Body of pancreas (tissue), 4 donors: ENCODE results near the gene PCDHB7. TPM values are rescaled to one million over a fixed set of nuclear protein-coding genes. Genes with fewer than 3 reads are reported as not detected.
"Not testable (repeated sequence)": the region's sequence is repeated elsewhere in the genome, so short reads cannot be mapped to it uniquely, and the experiment has no call there.

Experiments used
- ATAC-seq: fragments of 150-250 bp; one replicate; pipeline ENCODE4 v1.9.1; 2016
- DNase-seq, 4 donors: peaks; one replicate each; pipeline ENCODE4 v3.0.0-alpha.2; 2019
- H3K27ac ChIP-seq, 4 donors: fragments of 200-600 bp; sonication (generic); 1 replicate in 3 of 4; 2 replicates in 1 of 4; pipeline versions ENCODE4 v1.5.1 to v1.6.1; 2016 to 2019; ENCODE audit warnings: mild to moderate bottlenecking in 1 of 4, mixed read lengths in 1 of 4, moderate library complexity in 1 of 4
- H3K27me3 ChIP-seq, 2 donors: fragments of 200-600 bp; sonication (generic); one replicate each; pipeline ENCODE4 v1.6.0; 2016; ENCODE audit warnings: mild to moderate bottlenecking in 1 of 2
- H3K36me3 ChIP-seq, 2 donors: fragments of 200-600 bp; sonication (generic); replicated peaks in 1 of 2; 2 replicates each; pipeline ENCODE4 v1.5.1; 2016; ENCODE audit warnings: low read depth in 2 of 2; ENCODE audit not compliant: insufficient read depth in 1 of 2
- H3K4me1 ChIP-seq: fragments of 200-600 bp; sonication (generic); one replicate; pipeline ENCODE4 v1.6.0; 2016
- H3K4me3 ChIP-seq, 2 donors: fragments of 200-600 bp; sonication (generic); 1 replicate in 1 of 2; 2 replicates in 1 of 2; pipeline ENCODE4 v1.5.1; 2016 to 2019
- H3K9me3 ChIP-seq, 3 donors: fragments of 200-600 bp; sonication (generic); 1 replicate in 2 of 3; 2 replicates in 1 of 3; pipeline ENCODE4 v1.5.1; 2016
- CTCF ChIP-seq, 7 experiments: fragments of 450-650 bp in 4 of 7; fragments of 200-600 bp in 3 of 7; sonication (generic) in 3 of 7; IDR thresholded peaks; one replicate each; pipeline ENCODE4 v1.5.1; 2016 to 2019; ENCODE audit warnings: antibody characterized with exemption in 7 of 7
- POLR2A ChIP-seq, 3 donors: fragments of 450-650 bp; IDR thresholded peaks; one replicate each; pipeline ENCODE4 v1.6.1; 2016; ENCODE audit warnings: antibody characterized with exemption in 3 of 3, mild to moderate bottlenecking in 2 of 3
- WGBS, 2 donors: methylation state at CpG; one replicate each; pipeline ENCODE4 v1.1.5; 2017; 5-methylcytosine and 5-hydroxymethylcytosine counted together
- intact Hi-C: fragments of 100-400 bp; cut with DNase I; formaldehyde crosslinking; loops from one replicate; pipeline ENCODE4 v1.15.1; 2023
- total RNA-seq, 2 donors: library from RNA; depleted of rRNA; stranded (reverse); fragments of >200 nt; gene quantifications; one replicate each; pipeline ENCODE4 v1.1.0, GENCODE V29; 2016

Gene PCDHB7
- total RNA-seq, 2 donors from 2014 or later: 0.52 TPM; not detected in 1

GRCh38 chr5:141186897-141187512 is 14.6 kb downstream of the PCDHB7 start, which contains the start of gene PCDHB9:
PCDHB9 (plus strand) TSS chr5:141187161; CDS start chr5:141187319, 158 bp downstream.
- no peak within 1 kb of the TSS for H3K27ac ChIP-seq
- TF ChIP-seq POLR2A (IDR thresholded peaks at IDR 0.05) (no peak), CTCF (IDR thresholded peaks at IDR 0.05) (peak in 6 of 7 experiments; percentile 13 to 31 (median 26))
- DNase-seq (peak in 3 of 4 donors; percentile 15 to 36 (median 30)), ATAC-seq (no peak)
- H3K36me3 ChIP-seq: no peaks in the 10 kb centered on the region
- H3K9me3 ChIP-seq: peaks cover 0 to 24% (median 0%) of the 10 kb centered on the region in 3 donors
- 18 to 25% methylated on average over 9 of the region's 9 CpGs for WGBS, 2 donors
- no peaks in the 10 kb centered on the region for H3K4me1 ChIP-seq
- no peaks in the 10 kb centered on the region for H3K27me3 ChIP-seq
- H3K4me3 ChIP-seq: no peak within 1 kb of the TSS
- intact Hi-C loops: no loop called here

- peaks cover 0 to 15% (median 0%) of the 10 kb centered on the region in 3 donors for H3K9me3 ChIP-seq
- H3K4me1 ChIP-seq, H3K36me3 ChIP-seq, H3K4me3 ChIP-seq, DNase-seq, ATAC-seq, H3K27ac ChIP-seq, H3K27me3 ChIP-seq, intact Hi-C loops: not testable (repeated sequence)
- WGBS, 2 donors: 19 to 36% methylated on average over 10 to 31 of the region's 37 CpGs
Measured at GRCh38 chr5:141188682-141189081, 16.2 kb downstream of the PCDHB7 start.

- ATAC-seq, H3K27ac ChIP-seq, H3K4me1 ChIP-seq, H3K27me3 ChIP-seq, intact Hi-C loops, DNase-seq, H3K36me3 ChIP-seq, H3K4me3 ChIP-seq: not testable (repeated sequence)
- peaks cover 0 to 14% (median 0%) of the 10 kb centered on the region in 3 donors for H3K9me3 ChIP-seq
- WGBS, 2 donors: 38 to 64% methylated on average over 5 to 15 of the region's 35 CpGs
Measured at GRCh38 chr5:141189131-141189530, 16.7 kb downstream of the PCDHB7 start.

DNA sequence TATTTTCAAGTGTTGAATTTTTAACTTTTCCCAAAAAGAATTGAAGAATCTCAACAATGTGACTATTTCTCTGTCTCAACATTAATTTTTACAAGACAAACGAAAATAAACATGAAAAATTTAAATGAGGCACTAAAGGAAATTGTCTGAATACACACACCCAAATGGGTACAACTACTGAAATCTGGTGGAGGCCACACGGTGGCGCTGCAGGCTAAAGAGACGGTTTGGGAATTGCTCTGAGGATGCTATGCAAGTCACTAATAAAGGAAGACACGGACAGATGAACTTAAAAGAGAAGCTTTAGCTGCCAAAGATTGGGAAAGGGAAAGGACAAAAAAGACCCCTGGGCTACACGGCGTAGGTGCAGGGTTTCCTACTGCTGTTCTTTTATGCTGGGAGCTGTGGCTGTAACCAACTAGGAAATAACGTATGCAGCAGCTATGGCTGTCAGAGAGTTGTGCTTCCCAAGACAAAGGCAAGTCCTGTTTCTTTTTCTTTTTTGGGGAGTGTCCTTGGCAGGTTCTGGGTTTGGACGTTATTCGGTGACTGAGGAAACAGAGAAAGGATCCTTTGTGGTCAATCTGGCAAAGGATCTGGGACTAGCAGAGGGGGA is 19.8 kb downstream of the PCDHB7 start, which contains the start of gene PCDHB10:
Gene PCDHB10 (plus strand): TSS at position 244 of the 616 bp plus-strand sequence. CDS start 200 bp downstream, at position 444.
- TF ChIP-seq POLR2A (IDR thresholded peaks at IDR 0.05) (no peak), CTCF (IDR thresholded peaks at IDR 0.05) (peak in 5 of 7 experiments; percentile 9 to 25 (median 23))
- 5 to 6% methylated on average over 8 to 10 of the region's 10 CpGs for WGBS, 2 donors
- Histone ChIP-seq H3K27me3 (no peaks in the 10 kb centered on the region), H3K27ac (no peak within 1 kb of the TSS), H3K4me3 (no peak within 1 kb of the TSS), H3K4me1 (no peaks in the 10 kb centered on the region), H3K36me3 (no peaks in the 10 kb centered on the region), H3K9me3 (peaks cover 0 to 21% (median 0%) of the 10 kb centered on the region in 3 donors)
- intact Hi-C loops: no loop called here
- DNase-seq (peak in 3 of 4 donors; percentile 20 to 40 (median 26)), ATAC-seq (no peak)

- H3K27me3 ChIP-seq, intact Hi-C loops, H3K36me3 ChIP-seq, H3K4me3 ChIP-seq, ATAC-seq, H3K4me1 ChIP-seq, H3K27ac ChIP-seq, DNase-seq: not testable (repeated sequence)
- WGBS, 2 donors: 20% methylated on average over 21 of the region's 37 CpGs; no CpG with 5 or more reads in 1 of the 2 donors
- peaks cover 0 to 28% (median 0%) of the 10 kb centered on the region in 3 donors for H3K9me3 ChIP-seq
Measured at GRCh38 chr5:141194332-141194731, 21.9 kb downstream of the PCDHB7 start.

DNA sequence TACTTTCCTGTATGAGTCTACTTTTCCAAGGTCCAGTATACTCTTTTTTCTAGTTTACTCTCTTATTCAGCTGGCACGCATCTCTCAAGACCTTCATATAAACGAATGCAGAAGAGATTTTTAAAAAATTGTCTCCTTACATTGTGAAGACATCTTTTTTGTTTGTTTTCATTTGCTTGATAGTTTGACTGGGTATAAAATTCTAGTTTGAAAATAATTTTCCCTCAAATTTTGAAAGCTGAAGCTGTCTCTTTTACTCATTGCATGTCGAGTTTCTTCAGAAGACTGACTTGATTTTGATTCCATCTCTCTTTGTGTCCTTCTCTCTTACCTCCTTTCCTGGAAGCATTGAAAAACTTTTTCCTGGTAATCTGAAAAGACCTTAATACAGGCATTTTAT is 23.9 kb downstream of the PCDHB7 start:
- 36 to 47% methylated on average over 3 of the region's 3 CpGs for WGBS, 2 donors
- Histone ChIP-seq H3K4me1 (no peaks in the 10 kb centered on the region), H3K27me3 (no peaks in the 10 kb centered on the region), H3K27ac (no peak overlapping the region), H3K9me3 (peaks cover 0 to 28% (median 0%) of the 10 kb centered on the region in 3 donors), H3K36me3 (no peaks in the 10 kb centered on the region), H3K4me3 (no peak overlapping the region)
- no peak for DNase-seq
- intact Hi-C loops: no loop called here
- ATAC-seq: no peak
- TF ChIP-seq POLR2A (IDR thresholded peaks at IDR 0.05): no peak
- no peak for TF ChIP-seq CTCF (IDR thresholded peaks at IDR 0.05)
